ENCODE results near the gene HNRNPA3. TPM values are rescaled to one million over a fixed set of nuclear protein-coding genes. Genes with fewer than 3 reads are reported as not detected.

Gene HNRNPA3
- total and polyA plus RNA-seq, 2 of the 13 experiments (the other 11 are each of a cell fraction or from before 2014, with no cell fraction given), result 73.3 to 97.7 TPM

- TF ChIP-seq BCL6 (CRISPR knock-in tag; IDR thresholded peaks at IDR 0.05) (peak; percentile 26; the same call in 1 of the 2 replicates), SRSF1 (optimal IDR thresholded peaks at IDR 0.05; ENCODE audit: low read depth, low read length) (no peak), SP5 (CRISPR knock-in tag; IDR thresholded peaks at IDR 0.05; ENCODE audit: borderline replicate concordance, low read depth) (no peak), SNAI1 (CRISPR knock-in tag; IDR thresholded peaks at IDR 0.05; ENCODE audit: borderline replicate concordance) (no peak), ELF3 (CRISPR knock-in tag; IDR thresholded peaks at IDR 0.05) (no peak), ZNF660 (CRISPR knock-in tag; IDR thresholded peaks at IDR 0.05; ENCODE audit: borderline replicate concordance, low read depth) (no peak), POGZ (CRISPR knock-in tag; IDR thresholded peaks at IDR 0.05) (no peak), KAT2B (IDR thresholded peaks at IDR 0.05; ENCODE audit: borderline replicate concordance, low read depth, low read length) (no peak)
- H3K27ac ChIP-seq (ENCODE audit: extremely low read length, insufficient read depth, low read length), result no peak overlapping the region
- no peak for DNase-seq (ENCODE audit: low spot score)
- no peaks in the 10 kb centered on the region for H3K9me3 ChIP-seq (ENCODE audit: low read length)
- H3K79me2 ChIP-seq (ENCODE audit: insufficient read depth, low read length), result no peaks in the 10 kb centered on the region
- 84% methylated on average over 4 of the region's 4 CpGs for WGBS (ENCODE audit: low lambda C conversion rate)
- H3K27me3 ChIP-seq (ENCODE audit: control insufficient read depth in 1 of 2, insufficient read depth in 2 of 2, low read length in 2 of 2), result no peaks in the 10 kb centered on the region
- in situ Hi-C loops (cut with HindIII; ENCODE audit: extremely low pct_ligation_motif_present, low pct_unique_long_range_greater_than_20kb), result no loop called here
- intact Hi-C loops (cut with micrococcal nuclease; ENCODE audit: unreplicated experiment), result no loop called here
- ATAC-seq, result no peak
- H3K4me1 ChIP-seq (ENCODE audit: insufficient read depth, low read length), result peaks cover 79% of the 10 kb centered on the region
- POLR2A ChIA-PET, result interaction anchor here (1.9 to 2.1 kb wide), 2 partner anchors 11 to 38 kb away, joined by 7 to 10 read pairs; partner anchors contain the start of gene HNRNPA3
- H4K20me1 ChIP-seq (ENCODE audit: insufficient read depth, low read length), result no peaks in the 10 kb centered on the region
- no TSS peak for BruUV-seq (replicated peaks)
- FAIRE-seq, result no peak
- no peak overlapping the region for H2AFZ ChIP-seq (ENCODE audit: low read length)
- no peaks in the 10 kb centered on the region for H3K36me3 ChIP-seq (replicated peaks in 1 of 2; ENCODE audit: control insufficient read depth in 1 of 2, insufficient read depth in 2 of 2, low read length in 2 of 2)
- CTCF ChIA-PET (ENCODE audit: low intra/inter-chr PET ratio, low total read pairs), result no interaction called here
- H3K4me2 ChIP-seq (ENCODE audit: low read depth, low read length), result no peak overlapping the region
- H3K9ac ChIP-seq (ENCODE audit: insufficient read depth, low read depth, low read length), result no peak overlapping the region
- H3K4me3 ChIP-seq (replicated peaks in 1 of 3; ENCODE audit: insufficient read depth in 1 of 3, low read depth in 2 of 3, low read length in 3 of 3), result no peak overlapping the region
Measured at GRCh38 chr2:177174486-177174885, 38.1 kb upstream of the HNRNPA3 start.

GRCh38 chr2:177175917-177176668 is 36.5 kb upstream of the HNRNPA3 start:
- Histone ChIP-seq H3K4me3 (replicated peaks in 1 of 3; ENCODE audit: insufficient read depth in 1 of 3, low read depth in 2 of 3, low read length in 3 of 3) (no peak overlapping the region), H4K20me1 (ENCODE audit: insufficient read depth, low read length) (no peaks in the 10 kb centered on the region), H3K79me2 (ENCODE audit: insufficient read depth, low read length) (no peaks in the 10 kb centered on the region), H3K4me1 (ENCODE audit: insufficient read depth, low read length) (peaks cover 76% of the 10 kb centered on the region), H2AFZ (ENCODE audit: low read length) (no peak overlapping the region), H3K9me3 (ENCODE audit: low read length) (no peaks in the 10 kb centered on the region), H3K27me3 (ENCODE audit: control insufficient read depth in 1 of 2, insufficient read depth in 2 of 2, low read length in 2 of 2) (no peaks in the 10 kb centered on the region), H3K36me3 (replicated peaks in 1 of 2; ENCODE audit: control insufficient read depth in 1 of 2, insufficient read depth in 2 of 2, low read length in 2 of 2) (no peaks in the 10 kb centered on the region), H3K4me2 (ENCODE audit: low read depth, low read length) (peak overlapping the region; percentile 0; the same call in 1 of the 2 replicates), H3K9ac (ENCODE audit: insufficient read depth, low read depth, low read length) (no peak overlapping the region), H3K27ac (ENCODE audit: extremely low read length, insufficient read depth, low read length) (no peak overlapping the region)
- WGBS (ENCODE audit: low lambda C conversion rate), result 55% methylated on average over 7 of the region's 7 CpGs
- intact Hi-C loops (cut with micrococcal nuclease; ENCODE audit: unreplicated experiment) (no loop called here), in situ Hi-C loops (cut with HindIII; ENCODE audit: extremely low pct_ligation_motif_present, low pct_unique_long_range_greater_than_20kb) (no loop called here)
- BruUV-seq (replicated peaks), result no TSS peak
- peak; percentile 83 for ATAC-seq
- no peak for FAIRE-seq
- POLR2A ChIA-PET, result interaction anchor here (1.3 to 3.1 kb wide), 4 partner anchors 9 to 36 kb away, joined by 3 to 13 read pairs (median 8); partner anchors contain the start of gene HNRNPA3
- DNase-seq (ENCODE audit: low spot score), result peak; percentile 70
- CTCF ChIA-PET (ENCODE audit: low intra/inter-chr PET ratio, low total read pairs), result no interaction called here
- 0 out of 2 replicates have a peak, but pooled peaks have one; percentile 37 for TF ChIP-seq ZNF558 (CRISPR knock-in tag; IDR thresholded peaks at IDR 0.05; ENCODE audit: borderline replicate concordance)
- 0 out of 2 replicates have a peak, but pooled peaks have one; percentile 36 for TF ChIP-seq PHF21A (CRISPR knock-in tag; IDR thresholded peaks at IDR 0.05)
- peak; percentile 14; the same call in 1 of the 2 replicates for TF ChIP-seq ARID5B (CRISPR knock-in tag; IDR thresholded peaks at IDR 0.05)
- TF ChIP-seq KLF16 (CRISPR knock-in tag; IDR thresholded peaks at IDR 0.05), result no peak
- TF ChIP-seq ZBTB21 (CRISPR knock-in tag; IDR thresholded peaks at IDR 0.05), result no peak
- TF ChIP-seq ZNF441 (CRISPR knock-in tag; IDR thresholded peaks at IDR 0.05; ENCODE audit: borderline replicate concordance), result no peak
- TF ChIP-seq BCL6 (CRISPR knock-in tag; IDR thresholded peaks at IDR 0.05), result peak; percentile 45; the same call in 1 of the 2 replicates
- TF ChIP-seq NCOA1 (CRISPR knock-in tag; IDR thresholded peaks at IDR 0.05), result 0 out of 2 replicates have a peak, but pooled peaks have one; percentile 48

Measured in HepG2 (cell line).